Astrocyte of the spinal cord (primary cell): Measurements from ENCODE around the gene ABLIM2.

ENCODE experiments used
- DNase-seq: peaks from one replicate; pipeline ENCODE4 v3.0.0; 2011; ENCODE audit warnings: low read depth, low spot score
- H3K4me3 ChIP-seq: 2 replicates; pipeline ENCODE4 v1.5.1; 2011; ENCODE audit warnings: low read depth, mild to moderate bottlenecking, low read length, moderate library complexity
- in situ Hi-C: cut with HindIII; loops from 2 replicates; pipeline ENCODE4 v1.10.0; 2017; ENCODE audit warnings: low sequenced_read_pairs
- TF ChIP-seq, protein P1 (sequence below): IDR thresholded peaks from 2 replicates; pipeline ENCODE4 v1.5.1; 2012; ENCODE audit warnings: low read depth, mild to moderate bottlenecking, low read length, inconsistent platforms

Gene ABLIM2

DNA sequence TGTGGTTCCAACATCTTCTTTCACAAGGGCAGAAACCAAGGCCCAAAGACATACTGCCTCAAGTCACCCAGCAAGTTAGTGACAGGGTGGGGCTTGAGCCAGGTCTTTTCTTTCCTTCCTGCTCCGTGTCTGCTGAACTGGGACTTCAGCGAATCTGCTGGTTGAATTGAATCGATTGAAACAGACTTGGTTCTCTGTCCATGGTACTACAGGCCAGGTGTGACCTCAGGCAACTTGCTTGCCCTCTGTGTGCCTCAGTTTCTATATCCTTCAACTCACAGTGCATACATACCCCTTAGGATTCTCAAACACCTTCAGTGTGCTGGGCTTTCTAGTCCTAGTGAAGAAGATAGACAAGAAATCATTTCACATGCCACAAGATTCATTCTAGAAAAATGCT is 2.0 kb upstream of the ABLIM2 start:
- TF ChIP-seq, protein P1, sequence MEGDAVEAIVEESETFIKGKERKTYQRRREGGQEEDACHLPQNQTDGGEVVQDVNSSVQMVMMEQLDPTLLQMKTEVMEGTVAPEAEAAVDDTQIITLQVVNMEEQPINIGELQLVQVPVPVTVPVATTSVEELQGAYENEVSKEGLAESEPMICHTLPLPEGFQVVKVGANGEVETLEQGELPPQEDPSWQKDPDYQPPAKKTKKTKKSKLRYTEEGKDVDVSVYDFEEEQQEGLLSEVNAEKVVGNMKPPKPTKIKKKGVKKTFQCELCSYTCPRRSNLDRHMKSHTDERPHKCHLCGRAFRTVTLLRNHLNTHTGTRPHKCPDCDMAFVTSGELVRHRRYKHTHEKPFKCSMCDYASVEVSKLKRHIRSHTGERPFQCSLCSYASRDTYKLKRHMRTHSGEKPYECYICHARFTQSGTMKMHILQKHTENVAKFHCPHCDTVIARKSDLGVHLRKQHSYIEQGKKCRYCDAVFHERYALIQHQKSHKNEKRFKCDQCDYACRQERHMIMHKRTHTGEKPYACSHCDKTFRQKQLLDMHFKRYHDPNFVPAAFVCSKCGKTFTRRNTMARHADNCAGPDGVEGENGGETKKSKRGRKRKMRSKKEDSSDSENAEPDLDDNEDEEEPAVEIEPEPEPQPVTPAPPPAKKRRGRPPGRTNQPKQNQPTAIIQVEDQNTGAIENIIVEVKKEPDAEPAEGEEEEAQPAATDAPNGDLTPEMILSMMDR = no peak
- in situ Hi-C loops = no loop called here
- DNase-seq = no peak
- H3K4me3 ChIP-seq = no peak overlapping the region

DNA sequence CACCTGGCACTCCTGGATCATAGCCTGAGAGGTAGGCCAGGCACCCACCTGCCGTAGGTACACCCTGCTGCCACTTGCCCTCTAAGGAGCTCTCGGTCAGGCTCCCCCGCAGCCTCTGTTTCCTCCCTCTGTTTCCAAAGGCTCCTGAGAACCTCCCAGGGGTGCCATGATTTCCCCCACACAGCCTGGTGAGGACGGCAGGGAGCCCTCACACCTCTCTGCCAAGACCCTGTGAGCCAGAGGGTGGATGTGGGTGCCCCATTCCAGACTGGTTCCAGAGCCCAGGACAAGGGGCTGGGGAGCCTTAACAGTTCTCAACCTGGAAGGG is 1.6 kb upstream of the ABLIM2 start:
- no peak for DNase-seq
- TF ChIP-seq, protein P1 = no peak
- H3K4me3 ChIP-seq = no peak overlapping the region
- in situ Hi-C loops = no loop called here

DNA sequence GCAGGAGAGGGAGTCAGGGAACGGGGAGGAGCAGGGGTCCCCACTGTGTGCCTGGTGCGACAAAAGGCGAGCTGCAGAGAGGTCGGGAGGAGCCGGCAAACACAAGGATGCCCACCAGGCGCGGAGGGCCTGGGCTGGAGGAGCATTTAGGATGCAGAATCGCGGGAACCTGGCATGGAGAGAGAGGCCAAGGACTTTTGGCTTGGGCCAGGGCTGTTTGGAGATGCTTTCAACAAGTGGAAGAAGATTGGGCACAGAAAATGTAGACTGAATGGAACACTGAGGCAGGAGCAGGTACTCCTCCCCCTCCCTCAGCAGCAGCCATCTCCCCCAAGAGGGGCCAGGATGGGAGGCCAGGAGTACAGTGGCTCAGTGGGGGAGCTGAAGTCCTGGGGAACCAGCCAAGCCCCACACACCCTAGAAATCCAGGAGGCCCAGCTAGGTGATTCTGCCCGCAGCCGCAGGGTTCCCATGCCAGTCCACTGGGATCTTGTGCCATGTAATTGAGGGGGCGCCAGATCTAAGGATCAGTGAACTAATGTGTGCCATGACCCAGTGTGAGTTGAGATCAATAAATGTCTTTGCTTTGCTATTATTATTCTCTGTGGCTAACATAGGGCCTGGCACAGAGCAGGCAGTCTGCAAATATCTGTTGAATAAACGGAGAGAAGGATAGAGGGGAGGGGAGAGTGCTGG is 1.1 kb upstream of the ABLIM2 start:
- TF ChIP-seq, protein P1 = no peak
- no peak for DNase-seq
- in situ Hi-C loops = no loop called here
- peak overlapping the region; percentile 84 for H3K4me3 ChIP-seq

DNA sequence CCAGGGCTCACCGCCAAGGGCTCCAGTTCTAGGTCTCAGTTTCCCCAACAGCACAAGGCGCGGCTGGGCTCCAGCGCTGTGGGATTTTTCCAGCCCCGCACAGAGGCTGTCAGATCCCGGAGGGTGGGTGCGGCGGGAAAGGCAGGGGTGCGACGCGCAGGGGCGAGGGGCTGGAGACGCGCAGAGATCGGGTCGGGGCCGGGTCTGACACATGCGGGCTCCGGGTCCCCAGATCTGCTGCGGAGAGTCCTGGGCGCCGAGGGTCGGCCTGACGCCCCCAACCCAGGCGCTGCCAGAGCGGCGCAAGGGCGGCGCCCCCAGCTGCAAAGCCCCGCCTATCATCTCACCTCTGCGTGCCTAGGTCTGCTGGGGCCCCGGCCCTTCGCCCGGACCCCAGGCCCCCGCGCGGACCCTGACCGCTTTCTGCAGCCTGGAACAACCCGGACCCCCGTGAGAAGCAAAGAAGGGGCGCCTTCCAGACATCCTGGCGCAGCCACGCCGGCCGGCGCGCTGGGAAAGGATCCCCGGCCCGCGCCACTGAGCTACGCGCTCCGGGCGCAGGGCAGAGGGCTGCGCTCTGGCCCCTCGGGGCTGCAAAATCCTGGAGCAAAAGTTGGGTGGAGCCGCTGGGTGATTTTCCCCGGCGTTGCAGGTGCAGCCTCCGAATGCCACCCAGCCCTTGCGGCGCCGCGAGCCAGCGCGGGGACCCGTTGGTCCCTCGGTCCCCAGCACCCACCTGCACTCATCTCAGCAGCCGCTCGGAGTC is 486 bp downstream of the ABLIM2 start:
- no peak for DNase-seq
- TF ChIP-seq, protein P1 = no peak
- peak overlapping the region; percentile 32 for H3K4me3 ChIP-seq
- in situ Hi-C loops = no loop called here

DNA sequence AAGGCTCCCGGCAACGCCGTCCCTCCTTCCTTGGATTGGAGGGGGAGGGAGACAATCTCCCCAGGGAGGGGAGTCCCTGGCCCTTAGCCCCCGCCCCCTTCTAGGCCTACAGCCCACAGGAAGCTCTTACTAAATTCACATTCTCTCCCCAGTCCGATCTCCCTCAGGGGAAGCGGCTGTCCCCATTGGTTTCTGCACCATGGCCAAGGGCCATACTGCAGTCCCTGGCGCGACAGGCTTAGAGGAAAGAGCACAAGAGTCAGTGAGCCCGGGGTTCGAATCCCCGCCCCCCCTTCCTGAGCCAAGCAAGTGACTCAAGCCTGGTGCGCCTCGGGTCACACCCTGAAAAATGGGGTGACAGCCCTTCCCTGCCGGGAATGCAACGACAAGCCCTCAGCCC is 1.1 kb downstream of the ABLIM2 start:
- TF ChIP-seq, protein P1 = no peak
- in situ Hi-C loops = no loop called here
- no peak overlapping the region for H3K4me3 ChIP-seq
- no peak for DNase-seq

DNA sequence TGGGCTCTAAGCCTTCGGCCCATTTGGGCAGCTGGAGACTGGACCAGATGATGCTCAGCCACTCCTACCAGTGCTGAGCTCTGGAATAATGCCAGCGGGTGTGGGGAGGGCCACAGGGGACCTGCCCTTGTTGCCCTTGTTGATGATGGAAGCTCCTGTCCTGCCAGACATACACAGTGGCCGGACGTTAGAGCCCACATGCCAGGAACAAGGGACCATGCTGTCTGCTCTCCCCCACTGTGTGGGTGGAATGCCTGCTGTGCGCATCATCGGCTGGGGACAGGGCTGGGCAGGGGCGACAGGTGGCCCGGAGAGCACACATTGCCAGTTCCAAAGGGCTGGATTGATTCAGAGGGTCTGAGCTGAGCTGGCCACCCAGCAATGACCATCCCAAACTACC is 2.0 kb downstream of the ABLIM2 start:
- in situ Hi-C loops = no loop called here
- no peak overlapping the region for H3K4me3 ChIP-seq
- TF ChIP-seq, protein P1 = no peak
- DNase-seq = no peak
